Neural progenitor cell (in vitro differentiated cells): Measurements from ENCODE around the gene HNF4A. TPM values are rescaled to one million over a fixed set of nuclear protein-coding genes. Genes with fewer than 3 reads are reported as not detected.

Source experiments
- DNase-seq: peaks from one replicate; pipeline ENCODE4 v3.0.0-alpha.2; 2016; ENCODE audit warnings: low spot score
- H2AFZ ChIP-seq: fragments of 200-600 bp; sonication (generic); replicated peaks from 2 replicates; pipeline ENCODE4 v1.6.1; 2016; ENCODE audit warnings: antibody characterized with exemption
- H3F3A ChIP-seq: fragments of 200-600 bp; sonication (generic); 2 replicates; pipeline ENCODE4 v1.6.1; 2016; ENCODE audit warnings: antibody characterized with exemption, low read depth
- H3K27ac ChIP-seq: fragments of 200-600 bp; sonication (generic); 2 replicates; pipeline ENCODE4 v1.5.1; 2016; ENCODE audit warnings: mild to moderate bottlenecking
- H3K27me3 ChIP-seq: fragments of 200-600 bp; sonication (generic); 2 replicates; pipeline ENCODE4 v1.6.1; 2016; ENCODE audit warnings: mild to moderate bottlenecking, moderate library complexity
- H3K36me3 ChIP-seq: fragments of 200-600 bp; sonication (generic); 2 replicates; pipeline ENCODE4 v1.5.1; 2016
- H3K4me1 ChIP-seq: fragments of 200-600 bp; sonication (generic); 2 replicates; pipeline ENCODE4 v1.6.1; 2016; ENCODE audit warnings: mixed run types
- H3K4me2 ChIP-seq: fragments of 200-600 bp; sonication (generic); 2 replicates; pipeline ENCODE4 v1.6.1; 2016
- H3K4me3 ChIP-seq: fragments of 200-600 bp; sonication (generic); 2 replicates; pipeline ENCODE4 v1.5.1; 2016
- H3K79me2 ChIP-seq: fragments of 200-600 bp; sonication (generic); 2 replicates; pipeline ENCODE4 v1.6.1; 2016; ENCODE audit warnings: low read depth
- H3K9ac ChIP-seq: fragments of 200-600 bp; sonication (generic); 2 replicates; pipeline ENCODE4 v1.6.1; 2016
- H3K9me3 ChIP-seq: fragments of 200-600 bp; sonication (generic); 2 replicates; pipeline ENCODE4 v1.5.1; 2016; ENCODE audit warnings: low read depth
- H4K20me1 ChIP-seq: fragments of 200-600 bp; sonication (generic); 2 replicates; pipeline ENCODE4 v1.6.1; 2016; ENCODE audit warnings: low read depth
- H3K27ac Mint-ChIP-seq: 3 replicates; pipeline ENCODE4 v1.8.0; 2021; ENCODE audit warnings: mixed read lengths
- H3K27me3 Mint-ChIP-seq: 2 replicates; pipeline ENCODE4 v1.8.0; 2022; ENCODE audit warnings: low read depth, mild to moderate bottlenecking, inconsistent platforms, moderate library complexity, mixed read lengths; ENCODE audit not compliant: insufficient read depth
- H3K36me3 Mint-ChIP-seq: 3 replicates; pipeline ENCODE4 v1.8.0; 2021; ENCODE audit warnings: mixed read lengths
- H3K4me1 Mint-ChIP-seq: 3 replicates; pipeline ENCODE4 v1.8.0; 2021; ENCODE audit warnings: mixed read lengths
- H3K4me3 Mint-ChIP-seq: 3 replicates; pipeline ENCODE4 v1.8.0; 2021; ENCODE audit warnings: mild to moderate bottlenecking, moderate library complexity, mixed read lengths
- H3K9me3 Mint-ChIP-seq: 3 replicates; pipeline ENCODE4 v1.8.0; 2020; ENCODE audit warnings: mixed read lengths
- EZH2 ChIP-seq: fragments of 200-600 bp; sonication (generic); IDR thresholded peaks from 2 replicates; pipeline ENCODE4 v1.6.1; 2017; ENCODE audit warnings: antibody characterized with exemption, mild to moderate bottlenecking, moderate library complexity
- EZH2phosphoT487 ChIP-seq: fragments of 200-600 bp; sonication (generic); IDR thresholded peaks from 2 replicates; pipeline ENCODE4 v1.6.1; 2017; ENCODE audit warnings: antibody characterized with exemption
- total RNA-seq: library from RNA; depleted of rRNA; stranded (reverse); fragments of >200 nt; gene quantifications from 2 replicates; pipeline ENCODE4 v1.2.3, GENCODE V29; 2015; ENCODE audit warnings: low replicate concordance
- TF ChIP-seq, protein P1 (sequence below): fragments of 200-600 bp; sonication (generic); IDR thresholded peaks from 2 replicates; pipeline ENCODE4 v1.5.1; 2017; ENCODE audit warnings: antibody characterized with exemption, mild to moderate bottlenecking

The HNF4A gene
- total RNA-seq, 1 donor from 2014 or later: 1.6 TPM

DNA sequence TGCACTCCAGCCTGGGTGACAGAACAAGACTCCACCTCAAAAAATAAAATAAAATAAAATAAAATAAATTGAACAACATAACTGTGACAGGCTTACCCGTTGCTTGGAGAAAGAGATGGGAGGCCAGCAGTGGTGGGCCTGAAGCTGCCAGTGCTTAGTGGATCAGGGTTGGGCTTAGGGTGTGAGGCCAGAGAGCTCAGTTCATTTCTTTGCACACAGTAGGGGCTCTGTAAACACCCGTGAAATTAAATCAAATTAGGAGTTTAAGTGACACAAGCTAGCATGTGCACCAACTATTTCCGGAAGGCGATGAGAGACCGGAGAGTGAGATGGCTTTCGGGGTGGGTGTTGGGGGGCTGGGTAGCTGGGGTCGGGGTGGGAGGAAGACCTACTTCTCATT, 94.4 kb downstream of the HNF4A start:
- Histone ChIP-seq H3K4me3 (no peak overlapping the region), H3K36me3 (no peaks in the 10 kb centered on the region), H4K20me1 (no peaks in the 10 kb centered on the region), H3K27me3 (no peaks in the 10 kb centered on the region), H3K9me3 (no peaks in the 10 kb centered on the region), H3K27ac (no peak overlapping the region), H3F3A (no peaks in the 10 kb centered on the region), H3K4me2 (no peak overlapping the region), H2AFZ (no peak overlapping the region), H3K79me2 (no peaks in the 10 kb centered on the region), H3K4me1 (no peaks in the 10 kb centered on the region), H3K9ac (no peak overlapping the region)
- Mint-ChIP-seq H3K36me3 (no peaks in the 10 kb centered on the region), H3K9me3 (no peaks in the 10 kb centered on the region), H3K27ac (peak overlapping the region; percentile 50), H3K27me3 (peaks cover 10% of the 10 kb centered on the region), H3K4me3 (peak overlapping the region; percentile 58), H3K4me1 (no peaks in the 10 kb centered on the region)
- no peak for DNase-seq
- no peak for TF ChIP-seq EZH2
- TF ChIP-seq, protein P1, sequence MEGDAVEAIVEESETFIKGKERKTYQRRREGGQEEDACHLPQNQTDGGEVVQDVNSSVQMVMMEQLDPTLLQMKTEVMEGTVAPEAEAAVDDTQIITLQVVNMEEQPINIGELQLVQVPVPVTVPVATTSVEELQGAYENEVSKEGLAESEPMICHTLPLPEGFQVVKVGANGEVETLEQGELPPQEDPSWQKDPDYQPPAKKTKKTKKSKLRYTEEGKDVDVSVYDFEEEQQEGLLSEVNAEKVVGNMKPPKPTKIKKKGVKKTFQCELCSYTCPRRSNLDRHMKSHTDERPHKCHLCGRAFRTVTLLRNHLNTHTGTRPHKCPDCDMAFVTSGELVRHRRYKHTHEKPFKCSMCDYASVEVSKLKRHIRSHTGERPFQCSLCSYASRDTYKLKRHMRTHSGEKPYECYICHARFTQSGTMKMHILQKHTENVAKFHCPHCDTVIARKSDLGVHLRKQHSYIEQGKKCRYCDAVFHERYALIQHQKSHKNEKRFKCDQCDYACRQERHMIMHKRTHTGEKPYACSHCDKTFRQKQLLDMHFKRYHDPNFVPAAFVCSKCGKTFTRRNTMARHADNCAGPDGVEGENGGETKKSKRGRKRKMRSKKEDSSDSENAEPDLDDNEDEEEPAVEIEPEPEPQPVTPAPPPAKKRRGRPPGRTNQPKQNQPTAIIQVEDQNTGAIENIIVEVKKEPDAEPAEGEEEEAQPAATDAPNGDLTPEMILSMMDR: no peak
- no peak for TF ChIP-seq EZH2phosphoT487

DNA sequence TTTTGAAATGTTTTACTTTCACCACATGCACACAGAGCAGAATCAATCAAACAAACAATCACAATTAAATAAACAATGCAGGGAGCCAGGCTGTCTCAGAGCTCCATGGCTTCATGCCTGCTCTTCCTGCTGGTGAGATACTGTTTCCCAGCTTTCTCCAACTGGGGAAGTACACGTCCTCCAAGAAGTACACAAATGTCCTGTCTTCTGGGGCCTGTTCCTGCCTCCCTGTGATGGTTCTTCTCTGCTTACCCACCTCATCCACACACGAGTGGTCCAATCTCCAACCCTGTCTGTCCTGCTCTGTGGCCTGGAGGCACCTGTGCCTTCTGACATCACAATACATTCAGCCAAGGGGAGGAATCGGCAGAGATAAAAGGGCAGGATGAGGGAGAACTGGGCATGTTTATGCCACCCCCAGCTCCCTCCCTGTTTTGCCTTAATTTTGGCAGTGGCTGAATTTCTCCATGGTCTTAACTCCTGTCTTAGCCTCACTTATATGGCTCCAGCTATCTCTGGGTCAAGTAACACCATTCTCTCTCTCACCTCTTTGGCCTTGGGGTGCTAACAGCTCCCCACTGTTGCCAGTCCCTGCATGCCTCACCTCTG, 94.9 kb downstream of the HNF4A start:
- H3K4me3 Mint-ChIP-seq: no peak overlapping the region
- no peaks in the 10 kb centered on the region for H3K36me3 Mint-ChIP-seq
- Histone ChIP-seq H3K4me2 (no peak overlapping the region), H4K20me1 (no peaks in the 10 kb centered on the region), H3K79me2 (no peaks in the 10 kb centered on the region), H3K36me3 (no peaks in the 10 kb centered on the region), H2AFZ (no peak overlapping the region), H3F3A (no peaks in the 10 kb centered on the region), H3K27me3 (no peaks in the 10 kb centered on the region), H3K9ac (no peak overlapping the region), H3K4me3 (no peak overlapping the region), H3K27ac (no peak overlapping the region), H3K9me3 (no peaks in the 10 kb centered on the region), H3K4me1 (no peaks in the 10 kb centered on the region)
- no peak for DNase-seq
- no peak overlapping the region for H3K27ac Mint-ChIP-seq
- TF ChIP-seq, protein P1: no peak
- TF ChIP-seq EZH2phosphoT487 (no peak), EZH2 (no peak)
- peaks cover 9% of the 10 kb centered on the region for H3K27me3 Mint-ChIP-seq
- no peaks in the 10 kb centered on the region for H3K4me1 Mint-ChIP-seq
- no peaks in the 10 kb centered on the region for H3K9me3 Mint-ChIP-seq

DNA sequence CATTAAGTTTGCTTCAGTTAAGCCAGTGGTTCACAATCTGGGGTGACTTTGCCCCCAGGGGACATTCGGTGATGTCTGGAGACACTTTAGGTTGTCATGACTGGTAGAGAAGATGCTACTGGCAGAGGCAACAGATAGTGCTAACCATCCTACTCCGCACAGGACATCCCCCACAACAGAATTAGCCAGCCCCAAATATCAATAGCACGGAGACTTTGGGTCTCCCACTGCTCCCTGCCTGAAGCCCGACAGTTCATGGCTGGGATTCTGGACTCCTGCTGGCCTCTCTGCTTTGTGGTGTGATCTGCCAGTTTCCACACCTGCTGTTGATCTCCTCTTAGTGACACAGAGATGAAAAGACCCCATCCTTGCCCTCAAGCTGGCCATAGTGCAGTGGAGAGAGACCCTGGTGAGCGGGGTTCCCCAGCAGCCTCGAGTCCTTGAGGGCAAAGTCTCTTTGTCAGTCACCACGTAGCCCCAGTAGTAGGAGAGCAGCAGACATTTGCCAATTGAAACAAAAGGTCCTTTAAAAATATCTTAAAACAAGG, 95.5 kb downstream of the HNF4A start:
- no peak for DNase-seq
- Mint-ChIP-seq H3K9me3 (no peaks in the 10 kb centered on the region), H3K27ac (no peak overlapping the region), H3K36me3 (no peaks in the 10 kb centered on the region), H3K4me1 (no peaks in the 10 kb centered on the region), H3K4me3 (no peak overlapping the region), H3K27me3 (peaks cover 8% of the 10 kb centered on the region)
- Histone ChIP-seq H3K4me2 (no peak overlapping the region), H3K4me1 (no peaks in the 10 kb centered on the region), H3K36me3 (no peaks in the 10 kb centered on the region), H3K27me3 (no peaks in the 10 kb centered on the region), H2AFZ (peak overlapping the region; percentile 84), H4K20me1 (no peaks in the 10 kb centered on the region), H3K79me2 (no peaks in the 10 kb centered on the region), H3K27ac (no peak overlapping the region), H3K9ac (no peak overlapping the region), H3K4me3 (no peak overlapping the region), H3K9me3 (no peaks in the 10 kb centered on the region), H3F3A (no peaks in the 10 kb centered on the region)
- TF ChIP-seq EZH2phosphoT487 (no peak), EZH2 (no peak)
- TF ChIP-seq, protein P1: no peak
